K562 (cell line): Measurements from ENCODE around the gene LRRC7. TPM values are rescaled to one million over a fixed set of nuclear protein-coding genes. Genes with fewer than 3 reads are reported as not detected.

Experiments used
- ATAC-seq: fragments of 200-7000 bp; cut with Tn5 transposase; 3 replicates; pipeline ENCODE4 v1.9.1; 2020; ENCODE audit warnings: moderate library complexity
- BruUV-seq: library from RNA; stranded (reverse); fragments of 400-500 nt; replicated peaks from 2 replicates; lab custom pipeline; 2021; lab: Mats Ljungman, UMichigan
- CTCF ChIA-PET: fragments of 300-600 bp; formaldehyde crosslinking; extraction: SDS; loops from one replicate; lab custom pipeline; 2021; ENCODE audit warnings: low intra/inter-chr PET ratio; lab: Yijun Ruan, JAX
- POLR2A ChIA-PET: fragments of 300-600, 350-650 bp; sonication (Branson Sonifier 250); formaldehyde crosslinking; extraction: SDS; loops from one replicate; lab custom pipeline; 2021; ENCODE audit warnings: antibody characterized with exemption, inconsistent platforms; lab: Yijun Ruan, JAX
- DNase-seq, 4 experiments: peaks; one replicate each; pipeline versions ENCODE4 v3.0.0 to v3.0.0-alpha.2; 2011 to 2018; ENCODE audit warnings: low spot score in 3 of 4, mixed read lengths in 3 of 4; ENCODE audit errors: extremely low read depth in 1 of 4
- FAIRE-seq: peaks from 2 replicates; lab custom pipeline; 2011; peaks lifted over from hg19 to GRCh38; lab: Jason Lieb, UNC
- H2AFZ ChIP-seq: 2 replicates; pipeline ENCODE4 v1.6.0; 2011; ENCODE audit warnings: low read depth, low read length, control low read depth, inconsistent platforms
- H3K27ac ChIP-seq: fragments of 200-600 bp; 3 replicates; pipeline ENCODE4 v1.8.0; 2011; ENCODE audit warnings: low read depth, mild to moderate bottlenecking, control low read depth, inconsistent platforms, low read length, moderate library complexity, mixed read lengths; ENCODE audit errors: extremely low read depth
- H3K27me3 ChIP-seq, 2 experiments: fragments of 300-600 bp in 1 of 2; 2 replicates in 1 of 2; 3 replicates in 1 of 2; pipeline versions ENCODE4 v1.6.0 to v1.8.0; 2011; ENCODE audit warnings: inconsistent platforms in 2 of 2, low read length in 2 of 2, mild to moderate bottlenecking in 1 of 2, mixed read lengths in 1 of 2, moderate library complexity in 1 of 2; ENCODE audit not compliant: control insufficient read depth in 2 of 2, insufficient read depth in 2 of 2
- H3K36me3 ChIP-seq: fragments of 300-600 bp; 3 replicates; pipeline ENCODE4 v1.8.0; 2011; ENCODE audit warnings: mild to moderate bottlenecking, low read length, inconsistent platforms; ENCODE audit not compliant: control insufficient read depth, insufficient read depth
- H3K4me1 ChIP-seq, 2 experiments: fragments of 200-600 bp in 1 of 2; replicated peaks in 1 of 2; 2 replicates in 1 of 2; 3 replicates in 1 of 2; pipeline versions ENCODE4 v1.5.1 to v1.8.0; 2011; ENCODE audit warnings: inconsistent platforms in 2 of 2, low read length in 2 of 2, mild to moderate bottlenecking in 1 of 2, mixed read lengths in 1 of 2, moderate library complexity in 1 of 2; ENCODE audit not compliant: control insufficient read depth in 2 of 2, insufficient read depth in 2 of 2
- H3K4me2 ChIP-seq: 2 replicates; pipeline ENCODE4 v1.6.1; 2011; ENCODE audit warnings: low read length, control low read depth, inconsistent platforms, mixed read lengths; ENCODE audit not compliant: insufficient read depth
- H3K4me3 ChIP-seq: fragments of 200-600 bp; sonication (generic), shearing (Covaris generic); 2 replicates; pipeline ENCODE4 v1.5.1; 2016; ENCODE audit warnings: control low read depth, inconsistent platforms
- H3K79me2 ChIP-seq: fragments of 200-600 bp; 3 replicates; pipeline ENCODE4 v1.8.0; 2011; ENCODE audit warnings: low read length, inconsistent platforms; ENCODE audit not compliant: control insufficient read depth, insufficient read depth
- H3K9ac ChIP-seq, 2 experiments: 2 replicates each; pipeline versions ENCODE4 v1.6.0 to v1.6.1; 2011; ENCODE audit warnings: low read depth in 2 of 2, low read length in 2 of 2, control low read depth in 1 of 2, inconsistent platforms in 1 of 2, mild to moderate bottlenecking in 1 of 2, mixed read lengths in 1 of 2; ENCODE audit not compliant: insufficient read depth in 1 of 2
- H3K9me1 ChIP-seq: one replicate; pipeline ENCODE4 v1.6.0; 2011; ENCODE audit warnings: inconsistent platforms, mild to moderate bottlenecking, low read length, moderate library complexity; ENCODE audit not compliant: control insufficient read depth, insufficient read depth
- H3K9me3 ChIP-seq: replicated peaks from 2 replicates; pipeline ENCODE4 v1.5.1; 2011; ENCODE audit warnings: low read depth, low read length, inconsistent platforms; ENCODE audit not compliant: control insufficient read depth, insufficient read depth
- H4K20me1 ChIP-seq: replicated peaks from 2 replicates; pipeline ENCODE4 v1.6.1; 2011; ENCODE audit warnings: low read length, inconsistent platforms, mixed read lengths; ENCODE audit not compliant: control insufficient read depth, insufficient read depth
- ATF7 ChIP-seq: fragments of 450-650 bp; IDR thresholded peaks from 2 replicates; pipeline ENCODE4 v1.7.1; 2014; ENCODE audit warnings: mild to moderate bottlenecking, moderate library complexity
- BRF1 ChIP-seq: IDR thresholded peaks from 3 replicates; pipeline ENCODE4 v1.6.1; 2011; ENCODE audit warnings: borderline replicate concordance, mild to moderate bottlenecking; ENCODE audit not compliant: insufficient read length; ENCODE audit errors: extremely low read depth
- CHD4 ChIP-seq: fragments of 200-600 bp; sonication (generic); IDR thresholded peaks from 3 replicates; pipeline ENCODE4 v1.6.1; 2012; ENCODE audit warnings: low read depth, mild to moderate bottlenecking, mixed read lengths, low read length, inconsistent platforms; ENCODE audit not compliant: insufficient read depth, insufficient replicate concordance, poor library complexity, severe bottlenecking
- FOXJ2 ChIP-seq: fragments of 200-800 bp; sonication (Bioruptor generic); IDR thresholded peaks from 2 replicates; pipeline ENCODE4 v1.6.1; 2016; ENCODE audit warnings: missing genetic modification characterization, missing compliant biosample characterization
- KDM1A ChIP-seq, 2 experiments: fragments of 450-650 bp; IDR thresholded peaks; 2 replicates each; pipeline ENCODE4 v1.6.1; 2016; ENCODE audit warnings: mild to moderate bottlenecking in 2 of 2
- KLF1 ChIP-seq: fragments of 450-650 bp; IDR thresholded peaks from 2 replicates; pipeline ENCODE4 v1.6.1; 2016; ENCODE audit warnings: missing genetic modification characterization, missing compliant biosample characterization
- MXI1 ChIP-seq: IDR thresholded peaks from 2 replicates; pipeline ENCODE4 v1.6.1; 2011; ENCODE audit warnings: low read depth, mild to moderate bottlenecking, improper control_type of control experiment, low read length
- RAD21 ChIP-seq, 2 experiments: fragments of 250-450 bp in 1 of 2; fragments of 450-650 bp in 1 of 2; sonication (Bioruptor Pico) in 1 of 2; formaldehyde crosslinking in 1 of 2; IDR thresholded peaks in 1 of 2; conservative IDR thresholded peaks in 1 of 2; 2 replicates each; pipeline versions ENCODE4 v1.4.0 to v1.8.0; 2020 to 2022; ENCODE audit warnings: mild to moderate bottlenecking in 2 of 2, moderate library complexity in 1 of 2
- RB1 ChIP-seq: fragments of 450-650 bp; IDR thresholded peaks from 2 replicates; pipeline ENCODE4 v1.6.1; 2017; ENCODE audit warnings: low read depth, mild to moderate bottlenecking
- ZNF449 ChIP-seq: fragments of 250-450 bp; sonication (Bioruptor Pico); IDR thresholded peaks from 2 replicates; pipeline ENCODE4 v1.8.0; 2022; ENCODE audit warnings: moderate library complexity, mild to moderate bottlenecking, inconsistent platforms
- ZNF830 ChIP-seq: fragments of 250-450 bp; sonication (Bioruptor Pico); IDR thresholded peaks from 2 replicates; pipeline ENCODE4 v1.5.0; 2021; ENCODE audit warnings: mild to moderate bottlenecking
- in situ Hi-C: fragments of 300-500 bp; cut with MboI; formaldehyde crosslinking; loops from 4 replicates; pipeline ENCODE4 v1.15.0; 2018; ENCODE audit warnings: inconsistent platforms, mixed read lengths
- intact Hi-C: fragments of 100-400 bp; cut with micrococcal nuclease; formaldehyde crosslinking; loops from 2 replicates; pipeline ENCODE4 v1.14.2; 2022
- polyA plus RNA-seq, 8 experiments: library from polyadenylated mRNA; depleted of rRNA in 4 of 8; stranded (reverse) in 5 of 8; unstranded in 3 of 8; fragments of >200 nt; fragmentation: Nextera tagmentation in 2 of 8; fragmentation: Illumina TruSeq in 1 of 8; extraction: Ambion mirVana in 2 of 8; extraction: Trizol in 1 of 8; gene quantifications; 2 replicates each; pipeline versions ENCODE4 v1.2.1 to v1.2.3, GENCODE V29; 2011 to 2014; ENCODE audit warnings: inconsistent platforms in 1 of 8, missing spikeins in 1 of 8
- total RNA-seq, 7 experiments: library from RNA; depleted of rRNA in 6 of 7; stranded (reverse); fragments of >200 nt in 6 of 7; fragmentation: Illumina TruSeq in 2 of 7; extraction: Trizol in 2 of 7; gene quantifications; 2 replicates each; pipeline versions ENCODE4 v1.2.1 to v1.2.3, GENCODE V29; 2011 to 2021; ENCODE audit warnings: low replicate concordance in 1 of 7
- TF ChIP-seq, protein P1 (sequence below), 2 experiments: fragments of 150-350 bp in 1 of 2; IDR thresholded peaks; 2 replicates each; pipeline ENCODE4 v1.6.1; 2012 to 2016; ENCODE audit warnings: low read depth in 2 of 2, low read length in 2 of 2, mild to moderate bottlenecking in 1 of 2, moderate library complexity in 1 of 2
- TF ChIP-seq, protein P2 (sequence below): fragments of 250-450 bp; sonication (Bioruptor Pico); IDR thresholded peaks from 2 replicates; pipeline ENCODE4 v1.5.0; 2020; ENCODE audit warnings: mild to moderate bottlenecking

LRRC7 gene
- total and polyA plus RNA-seq, 9 of the 15 experiments (the other 6 are each of a cell fraction or from before 2014, with no cell fraction given) = 0.09 to 0.94 (median 0.49) TPM

GRCh38 chr1:70164350-70164749 lies 596.6 kb downstream of the LRRC7 start (continued):
- TF ChIP-seq, protein P1, sequence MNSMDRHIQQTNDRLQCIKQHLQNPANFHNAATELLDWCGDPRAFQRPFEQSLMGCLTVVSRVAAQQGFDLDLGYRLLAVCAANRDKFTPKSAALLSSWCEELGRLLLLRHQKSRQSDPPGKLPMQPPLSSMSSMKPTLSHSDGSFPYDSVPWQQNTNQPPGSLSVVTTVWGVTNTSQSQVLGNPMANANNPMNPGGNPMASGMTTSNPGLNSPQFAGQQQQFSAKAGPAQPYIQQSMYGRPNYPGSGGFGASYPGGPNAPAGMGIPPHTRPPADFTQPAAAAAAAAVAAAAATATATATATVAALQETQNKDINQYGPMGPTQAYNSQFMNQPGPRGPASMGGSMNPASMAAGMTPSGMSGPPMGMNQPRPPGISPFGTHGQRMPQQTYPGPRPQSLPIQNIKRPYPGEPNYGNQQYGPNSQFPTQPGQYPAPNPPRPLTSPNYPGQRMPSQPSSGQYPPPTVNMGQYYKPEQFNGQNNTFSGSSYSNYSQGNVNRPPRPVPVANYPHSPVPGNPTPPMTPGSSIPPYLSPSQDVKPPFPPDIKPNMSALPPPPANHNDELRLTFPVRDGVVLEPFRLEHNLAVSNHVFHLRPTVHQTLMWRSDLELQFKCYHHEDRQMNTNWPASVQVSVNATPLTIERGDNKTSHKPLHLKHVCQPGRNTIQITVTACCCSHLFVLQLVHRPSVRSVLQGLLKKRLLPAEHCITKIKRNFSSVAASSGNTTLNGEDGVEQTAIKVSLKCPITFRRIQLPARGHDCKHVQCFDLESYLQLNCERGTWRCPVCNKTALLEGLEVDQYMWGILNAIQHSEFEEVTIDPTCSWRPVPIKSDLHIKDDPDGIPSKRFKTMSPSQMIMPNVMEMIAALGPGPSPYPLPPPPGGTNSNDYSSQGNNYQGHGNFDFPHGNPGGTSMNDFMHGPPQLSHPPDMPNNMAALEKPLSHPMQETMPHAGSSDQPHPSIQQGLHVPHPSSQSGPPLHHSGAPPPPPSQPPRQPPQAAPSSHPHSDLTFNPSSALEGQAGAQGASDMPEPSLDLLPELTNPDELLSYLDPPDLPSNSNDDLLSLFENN (IDR thresholded peaks at IDR 0.05; ENCODE audit: low read depth in 2 of 2, low read length in 2 of 2) = no peak
- TF ChIP-seq ZNF449 (CRISPR knock-in tag) (no peak), KLF1 (tag) (no peak)
- TF ChIP-seq, all 486 proteins: peak for 0

- ChIA-PET CTCF (no interaction called here), POLR2A (interaction anchor here (0.8 to 2.2 kb wide), 5 partner anchors 10 to 34 kb away, joined by 3 to 8 read pairs (median 3); no protein-coding TSS in a partner anchor)
- FAIRE-seq (no peak), ATAC-seq (no peak), DNase-seq (no peak)
- intact Hi-C loops (no loop called here), in situ Hi-C loops (no loop called here)
- Histone ChIP-seq H3K27ac (no peak overlapping the region), H3K27me3 (no peaks in the 10 kb centered on the region), H4K20me1 (no peaks in the 10 kb centered on the region), H3K4me3 (no peak overlapping the region), H3K79me2 (no peaks in the 10 kb centered on the region), H3K9me3 (no peaks in the 10 kb centered on the region), H3K4me1 (no peaks in the 10 kb centered on the region), H3K9me1 (no peaks in the 10 kb centered on the region), H2AFZ (no peak overlapping the region), H3K9ac (no peak overlapping the region), H3K4me2 (no peak overlapping the region), H3K36me3 (peaks cover 7% of the 10 kb centered on the region; the same call in 2 of the 3 replicates)
- BruUV-seq = no TSS peak
- TF ChIP-seq FOXJ2 (tag) (no peak), ATF7 (no peak), RB1 (no peak), RAD21 (CRISPR knock-in tag; conservative IDR thresholded peaks at IDR 0.05 in 1 of 2, IDR thresholded peaks at IDR 0.05 in 1 of 2) (no peak), ZNF830 (CRISPR knock-in tag) (no peak), BRF1 (no peak), MXI1 (no peak), CHD4 (no peak), KDM1A (IDR thresholded peaks at IDR 0.05) (no peak)
- TF ChIP-seq, protein P2, sequence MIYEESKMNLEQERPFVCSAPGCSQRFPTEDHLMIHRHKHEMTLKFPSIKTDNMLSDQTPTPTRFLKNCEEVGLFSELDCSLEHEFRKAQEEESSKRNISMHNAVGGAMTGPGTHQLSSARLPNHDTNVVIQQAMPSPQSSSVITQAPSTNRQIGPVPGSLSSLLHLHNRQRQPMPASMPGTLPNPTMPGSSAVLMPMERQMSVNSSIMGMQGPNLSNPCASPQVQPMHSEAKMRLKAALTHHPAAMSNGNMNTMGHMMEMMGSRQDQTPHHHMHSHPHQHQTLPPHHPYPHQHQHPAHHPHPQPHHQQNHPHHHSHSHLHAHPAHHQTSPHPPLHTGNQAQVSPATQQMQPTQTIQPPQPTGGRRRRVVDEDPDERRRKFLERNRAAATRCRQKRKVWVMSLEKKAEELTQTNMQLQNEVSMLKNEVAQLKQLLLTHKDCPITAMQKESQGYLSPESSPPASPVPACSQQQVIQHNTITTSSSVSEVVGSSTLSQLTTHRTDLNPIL = no peak
Observed at GRCh38 chr1:70168283-70168682, 600.6 kb downstream of the LRRC7 start.
